ENCODE measurements around the gene BHLHA9.
"Not testable (repeated sequence)": the region's sequence is repeated elsewhere in the genome, so short reads cannot be mapped to it uniquely, and the experiment has no call there.

The BHLHA9 gene

GRCh38 chr17:1270210-1271029, at the start of gene BHLHA9:
Gene BHLHA9, plus strand, starts transcription at chr17:1270444. Its CDS starts 120 bp downstream, at chr17:1270564.
- DNase-seq: no peak

- no peak for DNase-seq
These were observed 49.0 kb upstream of the BHLHA9 start for GRCh38 chr17:1221209-1221608.

- no peak for DNase-seq
These were observed 47.9 kb upstream of the BHLHA9 start for GRCh38 chr17:1222321-1222720.

GRCh38 chr17:1223662-1224061, 46.6 kb upstream of the BHLHA9 start:
- DNase-seq: no peak

GRCh38 chr17:1224330-1224729, 45.9 kb upstream of the BHLHA9 start:
- no peak for DNase-seq

GRCh38 chr17:1226308-1226707, 43.9 kb upstream of the BHLHA9 start:
- DNase-seq: no peak

- no peak for DNase-seq
These were observed 42.9 kb upstream of the BHLHA9 start for GRCh38 chr17:1227365-1227764.

- DNase-seq: peak in 1 of 3 experiments; percentile 20
These were observed 42.1 kb upstream of the BHLHA9 start for GRCh38 chr17:1227917-1228780.

GRCh38 chr17:1228781-1229348, 41.4 kb upstream of the BHLHA9 start:
- DNase-seq: peak in 1 of 3 experiments; percentile 15

GRCh38 chr17:1229349-1229899, 40.8 kb upstream of the BHLHA9 start:
- peak in 2 of 3 experiments; percentile 19 to 38 for DNase-seq

- no peak for DNase-seq
These were observed 40.2 kb upstream of the BHLHA9 start for GRCh38 chr17:1229900-1230501.

- no peak for DNase-seq
These were observed 38.8 kb upstream of the BHLHA9 start for GRCh38 chr17:1231456-1231855.

GRCh38 chr17:1232331-1232730, 37.9 kb upstream of the BHLHA9 start:
- DNase-seq: no peak

GRCh38 chr17:1232786-1233185, 37.5 kb upstream of the BHLHA9 start:
- DNase-seq: no peak

GRCh38 chr17:1234455-1234854, 35.8 kb upstream of the BHLHA9 start:
- no peak for DNase-seq

- no peak for DNase-seq
These were observed 32.8 kb upstream of the BHLHA9 start for GRCh38 chr17:1237471-1237870.

GRCh38 chr17:1239210-1239609, 31.0 kb upstream of the BHLHA9 start:
- DNase-seq: no peak

- not testable (repeated sequence) for DNase-seq
These were observed 29.8 kb upstream of the BHLHA9 start for GRCh38 chr17:1240426-1240825.

- peak; percentile 15 to 76 (median 60) for DNase-seq
These were observed 28.3 kb upstream of the BHLHA9 start for GRCh38 chr17:1241929-1242328.

- no peak for DNase-seq
These were observed 25.6 kb upstream of the BHLHA9 start for GRCh38 chr17:1244606-1245012.

- DNase-seq: peak; percentile 30 to 94 (median 73)
These were observed 18.2 kb upstream of the BHLHA9 start for GRCh38 chr17:1251866-1252608.

GRCh38 chr17:1255041-1255440, 15.2 kb upstream of the BHLHA9 start:
- DNase-seq: no peak

All from NCI-H1417 (cell line).